ENCODE data around the gene CNN2.

GRCh38 chr19:980133-980998 lies 46.0 kb upstream of the CNN2 start:
- no peak for TF ChIP-seq CTCF (IDR thresholded peaks at IDR 0.05)
- TF ChIP-seq POLR2A (IDR thresholded peaks at IDR 0.05), result peak; percentile 26
